Psoas muscle (tissue), 8 donors: ENCODE measurements around the gene TENM4. TPM values are rescaled to one million over a fixed set of nuclear protein-coding genes. Genes with fewer than 3 reads are reported as not detected.

Experiments used
- ATAC-seq, 4 donors: fragments of 200-7000 bp; cut with Tn5 transposase; one replicate each; pipeline ENCODE4 v1.9.1; 2020; ENCODE audit warnings: moderate library complexity in 3 of 4, mild to moderate bottlenecking in 2 of 4
- DNase-seq, 2 donors: peaks; one replicate each; pipeline ENCODE4 v3.0.0-alpha.2; 2020
- H3K27ac ChIP-seq: fragments of 200-600 bp; one replicate; pipeline ENCODE4 v1.8.0; 2022
- H3K27me3 ChIP-seq, 3 donors: fragments of 200-600 bp in 1 of 3; one replicate each; pipeline versions ENCODE4 v1.6.1 to v1.8.0; 2013 to 2022; ENCODE audit warnings: low read length in 2 of 3, mild to moderate bottlenecking in 2 of 3, moderate library complexity in 1 of 3; ENCODE audit not compliant: insufficient read depth in 3 of 3
- H3K36me3 ChIP-seq, 2 donors: fragments of 200-600 bp in 1 of 2; one replicate each; pipeline versions ENCODE4 v1.6.1 to v1.8.0; 2013 to 2022; ENCODE audit warnings: low read depth in 1 of 2, mild to moderate bottlenecking in 1 of 2, moderate library complexity in 1 of 2; ENCODE audit not compliant: insufficient read depth in 1 of 2
- H3K4me1 ChIP-seq: fragments of 200-600 bp; one replicate; pipeline ENCODE4 v1.8.0; 2022
- H3K4me3 ChIP-seq: fragments of 200-600 bp; one replicate; pipeline ENCODE4 v1.8.0; 2022; ENCODE audit warnings: mild to moderate bottlenecking
- H3K9me3 ChIP-seq: fragments of 200-600 bp; one replicate; pipeline ENCODE4 v1.8.0; 2022
- CTCF ChIP-seq: fragments of 200-600 bp; IDR thresholded peaks from one replicate; pipeline ENCODE4 v1.8.0; 2022; ENCODE audit warnings: antibody characterized with exemption
- WGBS, 3 donors: extraction: QIAGEN DNeasy Blood & Tissue Kit; methylation state at CpG; one replicate each; pipeline versions ENCODE4 v1.1.6 to v1.1.7; 2013; 5-methylcytosine and 5-hydroxymethylcytosine counted together
- intact Hi-C, 2 donors: fragments of 100-400 bp; cut with DNase I; formaldehyde crosslinking; loops; one replicate each; pipeline versions ENCODE4 v1.11.0 to v1.14.2; 2022
- polyA plus RNA-seq, 3 donors: library from polyadenylated mRNA; stranded (reverse); fragments of 200-250 nt; gene quantifications; one replicate each; pipeline ENCODE4 v1.2.3, GENCODE V29; 2013
- total RNA-seq, 4 donors: library from RNA; stranded (reverse); fragmentation: NEBNext Ultra II Directional in 2 of 4; extraction: Animal tissue kit (Norgen Biotek cat#: 25700) in 2 of 4; gene quantifications; one replicate each; pipeline versions ENCODE4 v1.2.1 to v1.2.4, GENCODE V29; 2021 to 2023
- donor health status: healthy with polysubstance abuse.
- donor health status: DM: no; HTN: no; CAD: no; lungs with moderate emphysema.
- donor health status: Bipolar disorder and iron deficiency.
- donor health status: healthy.
- donor health status: DM: yes; HTN: yes; CAD: no.
- donor health status: DM: no; HTN: no; CAD: no.
- donor health status: DM: no; HTN: no; CAD: no.
- donor health status: DM: yes; HTN: yes; CAD: no.

The TENM4 gene
- total and polyA plus RNA-seq, 7 donors = 0.05 to 1.7 (median 0.48) TPM

- ATAC-seq = no peak
- H3K4me1 ChIP-seq = no peaks in the 10 kb centered on the region
- no peaks in the 10 kb centered on the region for H3K9me3 ChIP-seq
- intact Hi-C loops = no loop called here
- no peak overlapping the region for H3K27ac ChIP-seq
- DNase-seq = no peak
- H3K27me3 ChIP-seq = peaks cover 0 to 3% (median 0%) of the 10 kb centered on the region in 3 donors
- no peak overlapping the region for H3K4me3 ChIP-seq
- no peaks in the 10 kb centered on the region for H3K36me3 ChIP-seq
- TF ChIP-seq CTCF = no peak
- 69 to 72% (median 69%) methylated on average over 5 of the region's 5 CpGs for WGBS, 3 donors
These were observed 511.5 kb downstream of the TENM4 start for GRCh38 chr11:78929207-78929905.

- no peak for TF ChIP-seq CTCF
- no peaks in the 10 kb centered on the region for H3K36me3 ChIP-seq
- H3K9me3 ChIP-seq = no peaks in the 10 kb centered on the region
- ATAC-seq = no peak
- no peak for DNase-seq
- no peak overlapping the region for H3K27ac ChIP-seq
- no peak overlapping the region for H3K4me3 ChIP-seq
- intact Hi-C loops = no loop called here
- H3K27me3 ChIP-seq = peaks cover 0 to 3% (median 0%) of the 10 kb centered on the region in 3 donors
- 80 to 92% (median 80%) methylated on average over 3 of the region's 3 CpGs for WGBS, 3 donors
- H3K4me1 ChIP-seq = no peaks in the 10 kb centered on the region
These were observed 513.3 kb downstream of the TENM4 start for GRCh38 chr11:78927511-78927910.

- no peak for ATAC-seq
- intact Hi-C loops = no loop called here
These were observed 514.0 kb downstream of the TENM4 start for GRCh38 chr11:78926633-78927338.

GRCh38 chr11:78925387-78925786 is 515.4 kb downstream of the TENM4 start:
- intact Hi-C loops = no loop called here
- no peak overlapping the region for H3K27ac ChIP-seq
- WGBS, 3 donors = 84 to 92% (median 87%) methylated on average over 2 of the region's 2 CpGs
- H3K4me3 ChIP-seq = no peak overlapping the region
- TF ChIP-seq CTCF = no peak
- no peaks in the 10 kb centered on the region for H3K4me1 ChIP-seq
- no peaks in the 10 kb centered on the region for H3K9me3 ChIP-seq
- ATAC-seq (no peak), DNase-seq (no peak)
- H3K27me3 ChIP-seq = peaks cover 0 to 3% (median 0%) of the 10 kb centered on the region in 3 donors
- no peaks in the 10 kb centered on the region for H3K36me3 ChIP-seq

More at GRCh38 chr11:78926633-78927338, 514.0 kb downstream of the TENM4 start:
- H3K4me1 ChIP-seq = no peaks in the 10 kb centered on the region
- H3K4me3 ChIP-seq = no peak overlapping the region
- peaks cover 0 to 3% (median 0%) of the 10 kb centered on the region in 3 donors for H3K27me3 ChIP-seq
- WGBS, 3 donors = 91 to 94% (median 92%) methylated on average over 2 of the region's 2 CpGs
- H3K36me3 ChIP-seq = no peaks in the 10 kb centered on the region
- no peak for DNase-seq
- no peak overlapping the region for H3K27ac ChIP-seq
- H3K9me3 ChIP-seq = no peaks in the 10 kb centered on the region
- TF ChIP-seq CTCF = no peak
